Right kidney (tissue), 1 donor: ENCODE data around the gene PPP2R2B.
A peak's percentile ranks its signal among the peaks of the same experiment; 100 is the strongest.

ENCODE experiments used
- DNase-seq: peaks from one replicate; pipeline ENCODE4 v3.0.0-alpha.2; 2016

PPP2R2B gene

GRCh38 chr5:146541958-146542849, 336.4 kb downstream of the PPP2R2B start:
- peak; percentile 34 for DNase-seq

GRCh38 chr5:146540414-146540813, 338.1 kb downstream of the PPP2R2B start:
- no peak for DNase-seq

GRCh38 chr5:146539973-146540372, 338.6 kb downstream of the PPP2R2B start:
- DNase-seq = no peak

- no peak for DNase-seq
Measured at GRCh38 chr5:146538432-146538831, 340.1 kb downstream of the PPP2R2B start.

- DNase-seq = no peak
Measured at GRCh38 chr5:146533882-146534281, 344.7 kb downstream of the PPP2R2B start.

- DNase-seq = peak; percentile 29
Measured at GRCh38 chr5:146533260-146533857, 345.2 kb downstream of the PPP2R2B start.
